Adrenal gland (tissue), 5 donors: ENCODE data around the gene LPCAT1.

Experiments used
- CTCF ChIP-seq, 6 experiments: fragments of 450-650 bp in 4 of 6; fragments of 200-600 bp in 2 of 6; sonication (generic) in 1 of 6; IDR thresholded peaks; 1 replicate in 5 of 6; 2 replicates in 1 of 6; pipeline versions ENCODE4 v1.5.1 to v1.8.0; 2016 to 2021; ENCODE audit warnings: antibody characterized with exemption in 6 of 6, mild to moderate bottlenecking in 2 of 6, moderate library complexity in 1 of 6
- POLR2A ChIP-seq, 2 donors: fragments of 450-650 bp; IDR thresholded peaks; one replicate each; pipeline ENCODE4 v1.6.1; 2017; ENCODE audit warnings: antibody characterized with exemption in 2 of 2, mild to moderate bottlenecking in 2 of 2, moderate library complexity in 1 of 2
- donor health status: DM: no; HTN: no; CAD: no.

- TF ChIP-seq CTCF (IDR thresholded peaks at IDR 0.05) (no peak), POLR2A (IDR thresholded peaks at IDR 0.05) (no peak)
Measured at GRCh38 chr5:1514027-1514818, 9.5 kb downstream of the LPCAT1 start.
